ENCODE results near the gene ACADS. TPM values are rescaled to one million over a fixed set of nuclear protein-coding genes. Genes with fewer than 3 reads are reported as not detected.

ACADS gene
- total RNA-seq, 1 experiment from 2014 or later = 15.9 TPM

DNA sequence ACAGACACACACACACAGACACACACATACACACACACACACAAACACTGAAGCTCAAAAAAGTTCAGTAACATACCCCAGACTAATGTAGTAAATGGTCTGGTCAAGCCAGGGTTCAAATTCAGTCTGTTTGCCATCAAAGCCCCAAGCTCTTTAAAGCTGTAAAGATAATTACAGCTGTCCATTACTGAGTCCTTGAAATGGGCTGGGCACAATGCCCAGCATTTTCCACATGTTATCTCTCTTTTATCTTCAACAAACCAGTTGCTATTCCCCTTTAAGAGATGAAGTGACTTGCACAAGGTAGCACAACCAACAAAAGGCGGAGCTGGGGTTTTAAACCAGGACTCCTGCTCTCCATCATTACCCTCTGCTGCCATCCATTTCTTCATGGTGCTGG, 23.0 kb upstream of the ACADS start:
- POLR2A ChIA-PET = no interaction called here
- in situ Hi-C loops (cut with HindIII; ENCODE audit: low pct_unique_long_range_greater_than_20kb, low sequenced_read_pairs) = no loop called here
- Histone ChIP-seq H3K4me3 (ENCODE audit: low read depth in 2 of 2, low read length in 2 of 2) (no peak overlapping the region), H3K27ac (ENCODE audit: low read length) (no peak overlapping the region), H3K9me3 (ENCODE audit: control insufficient read depth, insufficient read depth, low read depth, low read length) (no peaks in the 10 kb centered on the region), H3K27me3 (ENCODE audit: control insufficient read depth, insufficient read depth, low read length) (no peaks in the 10 kb centered on the region), H3K36me3 (ENCODE audit: control insufficient read depth, insufficient read depth, low read length) (peaks cover 2% of the 10 kb centered on the region), H3K4me1 (ENCODE audit: control insufficient read depth, insufficient read depth, low read length) (no peaks in the 10 kb centered on the region)
- ATAC-seq (no peak), DNase-seq (ENCODE audit: low read depth, low spot score) (no peak)
- CTCF ChIA-PET = no interaction called here
- intact Hi-C loops (cut with micrococcal nuclease; ENCODE audit: unreplicated experiment) = no loop called here
- no TSS peak for BruUV-seq (replicated peaks)
- no peak for TF ChIP-seq SIN3A (IDR thresholded peaks at IDR 0.05; ENCODE audit: borderline replicate concordance, insufficient read depth, low read depth, low read length)
- TF ChIP-seq CTCF (IDR thresholded peaks at IDR 0.05) = no peak
- TF ChIP-seq TCF7L2 (IDR thresholded peaks at IDR 0.05; ENCODE audit: low read depth, low read length) = no peak
- no peak for TF ChIP-seq REST (IDR thresholded peaks at IDR 0.05; ENCODE audit: insufficient read depth in 1 of 2, low read depth in 2 of 2, low read length in 1 of 2)
- TF ChIP-seq POLR2AphosphoS5 (IDR thresholded peaks at IDR 0.05; ENCODE audit: low read depth, low read length) = no peak

GRCh38 chr12:120703311-120703942, 22.2 kb upstream of the ACADS start:
- H3K4me3 ChIP-seq (ENCODE audit: low read depth in 2 of 2, low read length in 2 of 2) = no peak overlapping the region
- H3K9me3 ChIP-seq (ENCODE audit: control insufficient read depth, insufficient read depth, low read depth, low read length) = no peaks in the 10 kb centered on the region
- H3K4me1 ChIP-seq (ENCODE audit: control insufficient read depth, insufficient read depth, low read length) = no peaks in the 10 kb centered on the region
- in situ Hi-C loops (cut with HindIII; ENCODE audit: low pct_unique_long_range_greater_than_20kb, low sequenced_read_pairs) (no loop called here), intact Hi-C loops (cut with micrococcal nuclease; ENCODE audit: unreplicated experiment) (no loop called here)
- TF ChIP-seq POLR2AphosphoS5 (IDR thresholded peaks at IDR 0.05; ENCODE audit: low read depth, low read length) = no peak
- no peak for TF ChIP-seq TCF7L2 (IDR thresholded peaks at IDR 0.05; ENCODE audit: low read depth, low read length)
- no peak for TF ChIP-seq CTCF (IDR thresholded peaks at IDR 0.05)
- TF ChIP-seq REST (IDR thresholded peaks at IDR 0.05; ENCODE audit: insufficient read depth in 1 of 2, low read depth in 2 of 2, low read length in 1 of 2) = no peak
- no peak for TF ChIP-seq SIN3A (IDR thresholded peaks at IDR 0.05; ENCODE audit: borderline replicate concordance, insufficient read depth, low read depth, low read length)
- DNase-seq (ENCODE audit: low read depth, low spot score) (no peak), ATAC-seq (no peak; the same call in 1 of the 2 replicates)
- ChIA-PET POLR2A (no interaction called here), CTCF (no interaction called here)
- peaks cover 2% of the 10 kb centered on the region for H3K36me3 ChIP-seq (ENCODE audit: control insufficient read depth, insufficient read depth, low read length)
- no peaks in the 10 kb centered on the region for H3K27me3 ChIP-seq (ENCODE audit: control insufficient read depth, insufficient read depth, low read length)
- H3K27ac ChIP-seq (ENCODE audit: low read length) = no peak overlapping the region
- BruUV-seq (replicated peaks) = no TSS peak
